ENCODE measurements around the gene NDUFS2. TPM values are rescaled to one million over a fixed set of nuclear protein-coding genes. Genes with fewer than 3 reads are reported as not detected.

NDUFS2 gene
- total and polyA plus RNA-seq, 8 donors: 9.9 to 165 (median 82.7) TPM

GRCh38 chr1:161193561-161194235, 8.5 kb upstream of the NDUFS2 start:
- Histone ChIP-seq H3K4me1 (peaks cover 6 to 69% (median 38%) of the 10 kb centered on the region in 4 donors), H3K4me3 (peak overlapping the region in 2 of 4 donors; percentile 6 to 56), H3K9me3 (no peaks in the 10 kb centered on the region), H3K27me3 (peaks cover 0 to 8% (median 0%) of the 10 kb centered on the region in 3 donors), H3K27ac (peak overlapping the region in 2 of 5 donors; percentile 35 to 37), H3K36me3 (peaks cover 0 to 34% (median 20%) of the 10 kb centered on the region in 4 donors)
- TF ChIP-seq POLR2A (IDR thresholded peaks at IDR 0.05) (no peak), EP300 (IDR thresholded peaks at IDR 0.05) (no peak), POLR2AphosphoS5 (IDR thresholded peaks at IDR 0.05) (peak in 1 of 3 donors; percentile 5)
- TF ChIP-seq, protein P1, sequence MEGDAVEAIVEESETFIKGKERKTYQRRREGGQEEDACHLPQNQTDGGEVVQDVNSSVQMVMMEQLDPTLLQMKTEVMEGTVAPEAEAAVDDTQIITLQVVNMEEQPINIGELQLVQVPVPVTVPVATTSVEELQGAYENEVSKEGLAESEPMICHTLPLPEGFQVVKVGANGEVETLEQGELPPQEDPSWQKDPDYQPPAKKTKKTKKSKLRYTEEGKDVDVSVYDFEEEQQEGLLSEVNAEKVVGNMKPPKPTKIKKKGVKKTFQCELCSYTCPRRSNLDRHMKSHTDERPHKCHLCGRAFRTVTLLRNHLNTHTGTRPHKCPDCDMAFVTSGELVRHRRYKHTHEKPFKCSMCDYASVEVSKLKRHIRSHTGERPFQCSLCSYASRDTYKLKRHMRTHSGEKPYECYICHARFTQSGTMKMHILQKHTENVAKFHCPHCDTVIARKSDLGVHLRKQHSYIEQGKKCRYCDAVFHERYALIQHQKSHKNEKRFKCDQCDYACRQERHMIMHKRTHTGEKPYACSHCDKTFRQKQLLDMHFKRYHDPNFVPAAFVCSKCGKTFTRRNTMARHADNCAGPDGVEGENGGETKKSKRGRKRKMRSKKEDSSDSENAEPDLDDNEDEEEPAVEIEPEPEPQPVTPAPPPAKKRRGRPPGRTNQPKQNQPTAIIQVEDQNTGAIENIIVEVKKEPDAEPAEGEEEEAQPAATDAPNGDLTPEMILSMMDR (IDR thresholded peaks at IDR 0.05): peak in 1 of 7 experiments; percentile 16
- intact Hi-C loops (cut with DNase I; ENCODE audit: low total_unique reads): no loop called here
- DNase-seq: peak in 1 of 2 donors; percentile 57
- 64 to 79% (median 77%) methylated on average over 13 to 21 of the region's 21 CpGs for WGBS, 5 donors

DNA sequence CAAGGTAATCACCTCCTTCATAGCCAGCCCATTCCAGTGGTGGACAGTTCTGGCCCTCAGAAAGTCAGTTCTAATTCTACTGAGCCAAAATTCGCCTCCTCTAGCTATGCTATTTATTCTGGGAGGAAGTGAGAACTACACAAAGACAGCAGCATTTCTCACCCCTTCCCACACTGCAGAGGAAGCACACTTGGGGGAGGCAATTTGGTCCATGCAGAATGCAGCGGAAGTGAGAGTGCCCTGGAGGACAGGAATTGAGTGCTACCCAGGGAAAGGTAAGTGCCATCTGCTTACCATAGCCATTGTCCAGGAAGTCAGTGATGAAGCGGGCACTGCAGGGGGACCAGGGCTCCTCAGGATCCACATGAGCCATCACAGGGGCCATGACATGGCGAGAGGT, 7.0 kb upstream of the NDUFS2 start:
- H3K36me3 ChIP-seq: peaks cover 0 to 34% (median 20%) of the 10 kb centered on the region in 4 donors
- peaks cover 6 to 83% (median 51%) of the 10 kb centered on the region in 4 donors for H3K4me1 ChIP-seq
- H3K27ac ChIP-seq: peak overlapping the region in 2 of 5 donors; percentile 0 to 98
- TF ChIP-seq, protein P1 (IDR thresholded peaks at IDR 0.05): no peak
- TF ChIP-seq POLR2A (IDR thresholded peaks at IDR 0.05): no peak
- no peak for DNase-seq
- intact Hi-C loops (cut with DNase I; ENCODE audit: low total_unique reads): no loop called here
- H3K4me3 ChIP-seq: peak overlapping the region in 2 of 4 donors; percentile 55 to 56
- H3K27me3 ChIP-seq: peaks cover 0 to 8% (median 0%) of the 10 kb centered on the region in 3 donors
- H3K9me3 ChIP-seq: no peaks in the 10 kb centered on the region
- WGBS, 5 donors: 78 to 85% (median 79%) methylated on average over 4 of the region's 4 CpGs

- TF ChIP-seq POLR2A (IDR thresholded peaks at IDR 0.05) (no peak), POLR2AphosphoS5 (IDR thresholded peaks at IDR 0.05) (no peak), EP300 (IDR thresholded peaks at IDR 0.05) (no peak)
- TF ChIP-seq, protein P1 (IDR thresholded peaks at IDR 0.05): no peak
- no peaks in the 10 kb centered on the region for H3K9me3 ChIP-seq
- H3K4me3 ChIP-seq: peak overlapping the region in 3 of 4 donors; percentile 45 to 56 (median 55)
- 91 to 99% (median 98%) methylated on average over 7 of the region's 7 CpGs for WGBS, 5 donors
- DNase-seq: no peak
- H3K36me3 ChIP-seq: peaks cover 0 to 28% (median 16%) of the 10 kb centered on the region in 4 donors
- peaks cover 0 to 8% (median 0%) of the 10 kb centered on the region in 3 donors for H3K27me3 ChIP-seq
- H3K4me1 ChIP-seq: peaks cover 14 to 93% (median 61%) of the 10 kb centered on the region in 4 donors
- intact Hi-C loops (cut with DNase I; ENCODE audit: low total_unique reads): no loop called here
- H3K27ac ChIP-seq: peak overlapping the region in 3 of 5 donors; percentile 95 to 98 (median 96)
Observed at GRCh38 chr1:161196111-161196510, 6.1 kb upstream of the NDUFS2 start.

- WGBS, 5 donors: 62 to 81% (median 76%) methylated on average over 20 to 27 of the region's 27 CpGs
- peaks cover 20 to 99% (median 67%) of the 10 kb centered on the region in 4 donors for H3K4me1 ChIP-seq
- peak overlapping the region; percentile 33 to 56 (median 50) for H3K4me3 ChIP-seq
- no peaks in the 10 kb centered on the region for H3K9me3 ChIP-seq
- peaks cover 0 to 21% (median 10%) of the 10 kb centered on the region in 4 donors for H3K36me3 ChIP-seq
- intact Hi-C loops (cut with DNase I; ENCODE audit: low total_unique reads): no loop called here
- DNase-seq: peak in 1 of 2 donors; percentile 90
- H3K27ac ChIP-seq: peak overlapping the region in 4 of 5 donors; percentile 95 to 98 (median 96)
- peaks cover 0 to 8% (median 0%) of the 10 kb centered on the region in 3 donors for H3K27me3 ChIP-seq
- TF ChIP-seq POLR2AphosphoS5 (IDR thresholded peaks at IDR 0.05) (no peak), EP300 (IDR thresholded peaks at IDR 0.05) (no peak)
- TF ChIP-seq, protein P1 (IDR thresholded peaks at IDR 0.05): no peak
Observed at GRCh38 chr1:161196521-161197451, 5.4 kb upstream of the NDUFS2 start.

All from stomach (tissue), 9 donors.